H9 (cell line): Measurements from ENCODE around the gene SPSB4. TPM values are rescaled to one million over a fixed set of nuclear protein-coding genes. Genes with fewer than 3 reads are reported as not detected.

Source experiments
- DNase-seq: peaks from one replicate; pipeline ENCODE4 v3.0.0-alpha.2; 2017
- H2AFZ ChIP-seq: one replicate; pipeline ENCODE4 v1.6.1; 2013; ENCODE audit warnings: mild to moderate bottlenecking, low read length, control low read depth, moderate library complexity
- H2AK5ac ChIP-seq: 2 replicates; pipeline ENCODE4 v1.6.1; 2013; ENCODE audit warnings: low read length, control low read depth, mixed read lengths; ENCODE audit not compliant: insufficient read length
- H2BK120ac ChIP-seq: one replicate; pipeline ENCODE4 v1.6.1; 2013; ENCODE audit warnings: low read depth, mild to moderate bottlenecking, low read length, control low read depth, inconsistent platforms; ENCODE audit not compliant: poor library complexity, severe bottlenecking
- H2BK12ac ChIP-seq: 2 replicates; pipeline ENCODE4 v1.6.1; 2013; ENCODE audit warnings: low read length, control low read depth, mixed read lengths, low read depth; ENCODE audit not compliant: insufficient read length
- H2BK15ac ChIP-seq: 2 replicates; pipeline ENCODE4 v1.6.1; 2013; ENCODE audit warnings: low read depth, low read length, control low read depth
- H2BK20ac ChIP-seq: one replicate; pipeline ENCODE4 v1.6.1; 2013; ENCODE audit warnings: low read depth, mild to moderate bottlenecking, low read length, control low read depth, inconsistent platforms; ENCODE audit not compliant: poor library complexity, severe bottlenecking
- H2BK5ac ChIP-seq: 2 replicates; pipeline ENCODE4 v1.6.1; 2013; ENCODE audit warnings: low read length, control low read depth, mixed read lengths; ENCODE audit not compliant: insufficient read length
- H3K14ac ChIP-seq: 2 replicates; pipeline ENCODE4 v1.6.1; 2013; ENCODE audit warnings: low read length, control low read depth; ENCODE audit not compliant: insufficient read depth
- H3K18ac ChIP-seq: 2 replicates; pipeline ENCODE4 v1.6.1; 2013; ENCODE audit warnings: low read depth, mild to moderate bottlenecking, mixed read lengths, low read length, control low read depth; ENCODE audit not compliant: insufficient read length
- H3K23ac ChIP-seq: 2 replicates; pipeline ENCODE4 v1.6.1; 2013; ENCODE audit warnings: low read length, control low read depth, mixed read lengths, low read depth; ENCODE audit not compliant: insufficient read length
- H3K23me2 ChIP-seq: 2 replicates; pipeline ENCODE4 v1.6.1; 2013; ENCODE audit warnings: low read depth, mild to moderate bottlenecking, mixed read lengths, low read length, control low read depth; ENCODE audit not compliant: insufficient read length, poor library complexity, severe bottlenecking
- H3K27ac ChIP-seq: 2 replicates; pipeline ENCODE4 v1.5.1; 2013; ENCODE audit warnings: low read length, control low read depth, mixed read lengths, low read depth; ENCODE audit not compliant: insufficient read length
- H3K27me3 ChIP-seq: 2 replicates; pipeline ENCODE4 v1.6.1; 2013; ENCODE audit warnings: low read length, control low read depth, inconsistent platforms; ENCODE audit not compliant: insufficient read depth
- H3K4ac ChIP-seq: 2 replicates; pipeline ENCODE4 v1.6.1; 2013; ENCODE audit warnings: low read depth, mild to moderate bottlenecking, control low read depth, inconsistent platforms, low read length, moderate library complexity
- H3K4me1 ChIP-seq: 2 replicates; pipeline ENCODE4 v1.6.1; 2013; ENCODE audit warnings: low read length, control low read depth, inconsistent platforms; ENCODE audit not compliant: insufficient read depth
- H3K4me2 ChIP-seq: 2 replicates; pipeline ENCODE4 v1.6.1; 2013; ENCODE audit warnings: low read length, control low read depth, mixed read lengths; ENCODE audit not compliant: insufficient read length, insufficient read depth
- H3K56ac ChIP-seq: 2 replicates; pipeline ENCODE4 v1.6.1; 2013; ENCODE audit warnings: low read depth, mild to moderate bottlenecking, mixed read lengths, low read length, control low read depth; ENCODE audit not compliant: insufficient read length
- H3K79me1 ChIP-seq: 2 replicates; pipeline ENCODE4 v1.6.1; 2013; ENCODE audit warnings: low read depth, mild to moderate bottlenecking, moderate library complexity, low read length, control low read depth, inconsistent platforms; ENCODE audit not compliant: insufficient read depth, poor library complexity, severe bottlenecking
- H3K79me2 ChIP-seq: 2 replicates; pipeline ENCODE4 v1.6.1; 2013; ENCODE audit warnings: low read length, control low read depth, inconsistent platforms; ENCODE audit not compliant: insufficient read depth
- H3K9ac ChIP-seq: 2 replicates; pipeline ENCODE4 v1.6.1; 2013; ENCODE audit warnings: low read length, control low read depth, mixed read lengths; ENCODE audit not compliant: insufficient read length; ENCODE audit errors: extremely low read depth
- H3K9me3 ChIP-seq: one replicate; pipeline ENCODE4 v1.6.1; 2013; ENCODE audit warnings: low read depth, low read length, inconsistent platforms; ENCODE audit not compliant: control insufficient read depth
- H3T11ph ChIP-seq: one replicate; pipeline ENCODE4 v1.6.1; 2013; ENCODE audit warnings: mild to moderate bottlenecking, low read length, control low read depth, inconsistent platforms
- H4K20me1 ChIP-seq: one replicate; pipeline ENCODE4 v1.6.1; 2013; ENCODE audit not compliant: control insufficient read depth, insufficient read length, insufficient read depth
- H4K5ac ChIP-seq: 2 replicates; pipeline ENCODE4 v1.6.1; 2013; ENCODE audit warnings: low read depth, mild to moderate bottlenecking, mixed read lengths, low read length, control low read depth; ENCODE audit not compliant: insufficient read length
- H4K8ac ChIP-seq: replicated peaks from 2 replicates; pipeline ENCODE4 v1.6.1; 2013; ENCODE audit warnings: low read length, control low read depth, mixed read lengths, low read depth; ENCODE audit not compliant: insufficient read length
- H4K91ac ChIP-seq: 2 replicates; pipeline ENCODE4 v1.6.1; 2013; ENCODE audit warnings: low read depth, mild to moderate bottlenecking, moderate library complexity, mixed read lengths, low read length, control low read depth; ENCODE audit not compliant: insufficient read length
- H3K27ac Mint-ChIP-seq, 3 experiments: 2 replicates in 2 of 3; 3 replicates in 1 of 3; pipeline ENCODE4 v1.8.0; 2020 to 2021; ENCODE audit warnings: mixed read lengths in 3 of 3, mild to moderate bottlenecking in 1 of 3, moderate library complexity in 1 of 3
- H3K27me3 Mint-ChIP-seq: 2 replicates; pipeline ENCODE4 v1.8.0; 2021; ENCODE audit warnings: low read depth, mild to moderate bottlenecking, moderate library complexity, mixed read lengths
- H3K36me3 Mint-ChIP-seq, 3 experiments: 2 replicates in 2 of 3; 3 replicates in 1 of 3; pipeline ENCODE4 v1.8.0; 2020 to 2021; ENCODE audit warnings: low read depth in 3 of 3, mixed read lengths in 3 of 3; ENCODE audit not compliant: insufficient read depth in 1 of 3
- H3K4me1 Mint-ChIP-seq, 2 experiments: 2 replicates each; pipeline ENCODE4 v1.8.0; 2020; ENCODE audit warnings: mixed read lengths in 2 of 2
- H3K4me3 Mint-ChIP-seq, 2 experiments: 2 replicates in 1 of 2; 3 replicates in 1 of 2; pipeline ENCODE4 v1.8.0; 2020 to 2021; ENCODE audit warnings: mild to moderate bottlenecking in 2 of 2, mixed read lengths in 2 of 2, moderate library complexity in 1 of 2
- H3K9me3 Mint-ChIP-seq, 2 experiments: 2 replicates in 1 of 2; 3 replicates in 1 of 2; pipeline ENCODE4 v1.8.0; 2020; ENCODE audit warnings: mild to moderate bottlenecking in 2 of 2, mixed read lengths in 2 of 2, moderate library complexity in 1 of 2
- WGBS: extraction: QIAGEN DNeasy Blood & Tissue Kit; methylation state at CpG from one replicate; pipeline ENCODE4 v1.1.7; 2013; ENCODE audit warnings: missing lambda C conversion rate, low lambda C conversion rate, mixed read lengths; ENCODE audit not compliant: insufficient read length; ENCODE audit errors: extremely low coverage; 5-methylcytosine and 5-hydroxymethylcytosine counted together
- total RNA-seq: library from RNA; stranded (reverse); gene quantifications from 2 replicates; pipeline ENCODE4 v1.2.1, GENCODE V29; 2021
- TF ChIP-seq, protein P1 (sequence below): fragments of 200-600 bp; sonication (generic); conservative IDR thresholded peaks from 3 replicates; pipeline ENCODE4 v1.8.0; 2021; ENCODE audit warnings: antibody characterized with exemption, mild to moderate bottlenecking

SPSB4 gene
- total RNA-seq, 1 experiment from 2014 or later = 6.2 TPM

DNA sequence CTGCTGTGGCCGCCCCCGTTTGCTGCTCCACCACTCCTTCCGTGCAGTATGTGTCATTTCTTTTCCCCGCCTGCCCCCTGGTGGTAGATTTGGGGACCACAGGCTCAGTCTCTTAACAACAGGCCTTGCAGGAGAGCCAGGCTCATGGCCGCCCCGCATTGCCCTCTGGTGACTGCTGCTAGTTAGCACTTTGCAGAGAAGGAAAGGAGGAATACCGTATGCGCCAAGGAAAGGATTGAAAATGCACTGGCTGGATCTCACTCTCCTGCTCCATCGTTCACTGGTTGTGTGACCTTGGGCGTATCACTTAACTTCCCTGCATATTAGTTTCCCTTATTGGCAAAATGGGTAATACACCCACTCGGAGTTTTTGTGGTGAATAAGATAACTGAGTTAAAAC is 141.2 kb downstream of the SPSB4 start:
- peaks cover 9% of the 10 kb centered on the region for H3K27me3 Mint-ChIP-seq
- H2AFZ ChIP-seq = no peak overlapping the region
- no peak overlapping the region; a peak in 1 of 7 replicates for H3K27ac Mint-ChIP-seq
- H4K91ac ChIP-seq = no peak overlapping the region
- H2BK20ac ChIP-seq = no peak overlapping the region
- no peak overlapping the region for H2BK120ac ChIP-seq
- 0 out of 4 replicates have a peak, but pooled peaks cover 0 to 2% of the 10 kb centered on the region in 2 experiments for H3K4me1 Mint-ChIP-seq
- no peak overlapping the region for H3K4ac ChIP-seq
- H2BK12ac ChIP-seq = no peak overlapping the region
- H3K23me2 ChIP-seq = no peaks in the 10 kb centered on the region
- no peak overlapping the region for H3K9ac ChIP-seq
- H2AK5ac ChIP-seq = no peak overlapping the region
- TF ChIP-seq, protein P1, sequence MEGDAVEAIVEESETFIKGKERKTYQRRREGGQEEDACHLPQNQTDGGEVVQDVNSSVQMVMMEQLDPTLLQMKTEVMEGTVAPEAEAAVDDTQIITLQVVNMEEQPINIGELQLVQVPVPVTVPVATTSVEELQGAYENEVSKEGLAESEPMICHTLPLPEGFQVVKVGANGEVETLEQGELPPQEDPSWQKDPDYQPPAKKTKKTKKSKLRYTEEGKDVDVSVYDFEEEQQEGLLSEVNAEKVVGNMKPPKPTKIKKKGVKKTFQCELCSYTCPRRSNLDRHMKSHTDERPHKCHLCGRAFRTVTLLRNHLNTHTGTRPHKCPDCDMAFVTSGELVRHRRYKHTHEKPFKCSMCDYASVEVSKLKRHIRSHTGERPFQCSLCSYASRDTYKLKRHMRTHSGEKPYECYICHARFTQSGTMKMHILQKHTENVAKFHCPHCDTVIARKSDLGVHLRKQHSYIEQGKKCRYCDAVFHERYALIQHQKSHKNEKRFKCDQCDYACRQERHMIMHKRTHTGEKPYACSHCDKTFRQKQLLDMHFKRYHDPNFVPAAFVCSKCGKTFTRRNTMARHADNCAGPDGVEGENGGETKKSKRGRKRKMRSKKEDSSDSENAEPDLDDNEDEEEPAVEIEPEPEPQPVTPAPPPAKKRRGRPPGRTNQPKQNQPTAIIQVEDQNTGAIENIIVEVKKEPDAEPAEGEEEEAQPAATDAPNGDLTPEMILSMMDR = peak; percentile 100
- H3K36me3 Mint-ChIP-seq = no peaks in the 10 kb centered on the region
- peak; percentile 97 for DNase-seq
- H3K56ac ChIP-seq = no peak overlapping the region
- H3K27ac ChIP-seq = no peak overlapping the region
- no peak overlapping the region for H4K8ac ChIP-seq
- H3K4me3 Mint-ChIP-seq = no peak overlapping the region
- H3K27me3 ChIP-seq = no peaks in the 10 kb centered on the region
- no peak overlapping the region for H2BK15ac ChIP-seq
- WGBS = no CpG with 5 or more reads among the region's 11 CpGs
- no peaks in the 10 kb centered on the region for H4K20me1 ChIP-seq
- H4K5ac ChIP-seq = no peak overlapping the region
- H2BK5ac ChIP-seq = no peak overlapping the region
- H3K9me3 ChIP-seq = no peaks in the 10 kb centered on the region
- H3K14ac ChIP-seq = no peak overlapping the region
- H3K4me2 ChIP-seq = no peak overlapping the region
- no peaks in the 10 kb centered on the region for H3K79me2 ChIP-seq
- H3K79me1 ChIP-seq = no peaks in the 10 kb centered on the region
- H3K18ac ChIP-seq = no peak overlapping the region
- H3K9me3 Mint-ChIP-seq = peaks cover 0 to 2% of the 10 kb centered on the region in 2 experiments; a peak in 1 of 5 replicates
- no peak overlapping the region for H3T11ph ChIP-seq
- H3K23ac ChIP-seq = no peak overlapping the region
- H3K4me1 ChIP-seq = no peaks in the 10 kb centered on the region
